Neural progenitor cell (in vitro differentiated cells): Measurements from ENCODE around the gene TMOD4. TPM values are rescaled to one million over a fixed set of nuclear protein-coding genes. Genes with fewer than 3 reads are reported as not detected.
"Not testable (repeated sequence)": the region's sequence is repeated elsewhere in the genome, so short reads cannot be mapped to it uniquely, and the experiment has no call there.

Experiments used
- DNase-seq: peaks from one replicate; pipeline ENCODE4 v3.0.0-alpha.2; 2016; ENCODE audit warnings: low spot score
- H2AFZ ChIP-seq: fragments of 200-600 bp; sonication (generic); replicated peaks from 2 replicates; pipeline ENCODE4 v1.6.1; 2016; ENCODE audit warnings: antibody characterized with exemption
- H3F3A ChIP-seq: fragments of 200-600 bp; sonication (generic); 2 replicates; pipeline ENCODE4 v1.6.1; 2016; ENCODE audit warnings: antibody characterized with exemption, low read depth
- H3K27ac ChIP-seq: fragments of 200-600 bp; sonication (generic); 2 replicates; pipeline ENCODE4 v1.5.1; 2016; ENCODE audit warnings: mild to moderate bottlenecking
- H3K27me3 ChIP-seq: fragments of 200-600 bp; sonication (generic); 2 replicates; pipeline ENCODE4 v1.6.1; 2016; ENCODE audit warnings: mild to moderate bottlenecking, moderate library complexity
- H3K36me3 ChIP-seq: fragments of 200-600 bp; sonication (generic); 2 replicates; pipeline ENCODE4 v1.5.1; 2016
- H3K4me1 ChIP-seq: fragments of 200-600 bp; sonication (generic); 2 replicates; pipeline ENCODE4 v1.6.1; 2016; ENCODE audit warnings: mixed run types
- H3K4me2 ChIP-seq: fragments of 200-600 bp; sonication (generic); 2 replicates; pipeline ENCODE4 v1.6.1; 2016
- H3K4me3 ChIP-seq: fragments of 200-600 bp; sonication (generic); 2 replicates; pipeline ENCODE4 v1.5.1; 2016
- H3K79me2 ChIP-seq: fragments of 200-600 bp; sonication (generic); 2 replicates; pipeline ENCODE4 v1.6.1; 2016; ENCODE audit warnings: low read depth
- H3K9ac ChIP-seq: fragments of 200-600 bp; sonication (generic); 2 replicates; pipeline ENCODE4 v1.6.1; 2016
- H3K9me3 ChIP-seq: fragments of 200-600 bp; sonication (generic); 2 replicates; pipeline ENCODE4 v1.5.1; 2016; ENCODE audit warnings: low read depth
- H4K20me1 ChIP-seq: fragments of 200-600 bp; sonication (generic); 2 replicates; pipeline ENCODE4 v1.6.1; 2016; ENCODE audit warnings: low read depth
- H3K27ac Mint-ChIP-seq: 3 replicates; pipeline ENCODE4 v1.8.0; 2021; ENCODE audit warnings: mixed read lengths
- H3K27me3 Mint-ChIP-seq: 2 replicates; pipeline ENCODE4 v1.8.0; 2022; ENCODE audit warnings: low read depth, mild to moderate bottlenecking, inconsistent platforms, moderate library complexity, mixed read lengths; ENCODE audit not compliant: insufficient read depth
- H3K36me3 Mint-ChIP-seq: 3 replicates; pipeline ENCODE4 v1.8.0; 2021; ENCODE audit warnings: mixed read lengths
- H3K4me1 Mint-ChIP-seq: 3 replicates; pipeline ENCODE4 v1.8.0; 2021; ENCODE audit warnings: mixed read lengths
- H3K4me3 Mint-ChIP-seq: 3 replicates; pipeline ENCODE4 v1.8.0; 2021; ENCODE audit warnings: mild to moderate bottlenecking, moderate library complexity, mixed read lengths
- H3K9me3 Mint-ChIP-seq: 3 replicates; pipeline ENCODE4 v1.8.0; 2020; ENCODE audit warnings: mixed read lengths
- EZH2 ChIP-seq: fragments of 200-600 bp; sonication (generic); IDR thresholded peaks from 2 replicates; pipeline ENCODE4 v1.6.1; 2017; ENCODE audit warnings: antibody characterized with exemption, mild to moderate bottlenecking, moderate library complexity
- EZH2phosphoT487 ChIP-seq: fragments of 200-600 bp; sonication (generic); IDR thresholded peaks from 2 replicates; pipeline ENCODE4 v1.6.1; 2017; ENCODE audit warnings: antibody characterized with exemption
- total RNA-seq: library from RNA; depleted of rRNA; stranded (reverse); fragments of >200 nt; gene quantifications from 2 replicates; pipeline ENCODE4 v1.2.3, GENCODE V29; 2015; ENCODE audit warnings: low replicate concordance
- TF ChIP-seq, protein P1 (sequence below): fragments of 200-600 bp; sonication (generic); IDR thresholded peaks from 2 replicates; pipeline ENCODE4 v1.5.1; 2017; ENCODE audit warnings: antibody characterized with exemption, mild to moderate bottlenecking

Gene TMOD4
- total RNA-seq, 1 donor from 2014 or later = not detected

DNA sequence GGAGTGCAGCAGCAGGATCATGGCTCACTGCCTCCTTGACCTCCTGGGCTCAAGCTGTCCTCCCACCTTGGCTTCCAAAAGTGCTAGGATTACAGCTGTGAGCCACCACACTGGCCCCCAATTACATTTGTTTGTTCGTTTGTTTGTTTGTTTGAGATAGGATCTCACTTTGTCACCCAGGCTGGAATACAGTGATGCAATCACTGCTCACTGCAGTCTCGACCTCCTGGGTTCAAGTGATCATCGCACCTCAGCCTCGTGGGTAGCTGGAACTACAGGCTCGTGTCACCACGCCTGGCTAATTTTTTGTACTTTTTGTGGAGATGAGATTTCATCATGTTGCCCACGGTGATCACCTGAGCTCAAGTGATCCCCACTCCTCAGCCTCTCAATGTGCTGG is 16.3 kb upstream of the TMOD4 start:
- Mint-ChIP-seq H3K4me1 (peaks cover 20% of the 10 kb centered on the region), H3K4me3 (no peak overlapping the region), H3K27me3 (peaks cover 4% of the 10 kb centered on the region), H3K9me3 (no peaks in the 10 kb centered on the region), H3K27ac (no peak overlapping the region), H3K36me3 (no peaks in the 10 kb centered on the region)
- Histone ChIP-seq H3F3A (peaks cover 12% of the 10 kb centered on the region), H3K79me2 (peaks cover 29% of the 10 kb centered on the region), H3K27me3 (peaks cover 4% of the 10 kb centered on the region), H4K20me1 (no peaks in the 10 kb centered on the region), H3K4me2 (no peak overlapping the region), H3K9ac (no peak overlapping the region), H3K4me1 (peaks cover 8% of the 10 kb centered on the region), H3K4me3 (no peak overlapping the region), H3K27ac (no peak overlapping the region), H3K9me3 (no peaks in the 10 kb centered on the region), H3K36me3 (no peaks in the 10 kb centered on the region), H2AFZ (no peak overlapping the region)
- TF ChIP-seq EZH2phosphoT487 (no peak), EZH2 (no peak)
- TF ChIP-seq, protein P1, sequence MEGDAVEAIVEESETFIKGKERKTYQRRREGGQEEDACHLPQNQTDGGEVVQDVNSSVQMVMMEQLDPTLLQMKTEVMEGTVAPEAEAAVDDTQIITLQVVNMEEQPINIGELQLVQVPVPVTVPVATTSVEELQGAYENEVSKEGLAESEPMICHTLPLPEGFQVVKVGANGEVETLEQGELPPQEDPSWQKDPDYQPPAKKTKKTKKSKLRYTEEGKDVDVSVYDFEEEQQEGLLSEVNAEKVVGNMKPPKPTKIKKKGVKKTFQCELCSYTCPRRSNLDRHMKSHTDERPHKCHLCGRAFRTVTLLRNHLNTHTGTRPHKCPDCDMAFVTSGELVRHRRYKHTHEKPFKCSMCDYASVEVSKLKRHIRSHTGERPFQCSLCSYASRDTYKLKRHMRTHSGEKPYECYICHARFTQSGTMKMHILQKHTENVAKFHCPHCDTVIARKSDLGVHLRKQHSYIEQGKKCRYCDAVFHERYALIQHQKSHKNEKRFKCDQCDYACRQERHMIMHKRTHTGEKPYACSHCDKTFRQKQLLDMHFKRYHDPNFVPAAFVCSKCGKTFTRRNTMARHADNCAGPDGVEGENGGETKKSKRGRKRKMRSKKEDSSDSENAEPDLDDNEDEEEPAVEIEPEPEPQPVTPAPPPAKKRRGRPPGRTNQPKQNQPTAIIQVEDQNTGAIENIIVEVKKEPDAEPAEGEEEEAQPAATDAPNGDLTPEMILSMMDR = no peak
- no peak for DNase-seq

DNA sequence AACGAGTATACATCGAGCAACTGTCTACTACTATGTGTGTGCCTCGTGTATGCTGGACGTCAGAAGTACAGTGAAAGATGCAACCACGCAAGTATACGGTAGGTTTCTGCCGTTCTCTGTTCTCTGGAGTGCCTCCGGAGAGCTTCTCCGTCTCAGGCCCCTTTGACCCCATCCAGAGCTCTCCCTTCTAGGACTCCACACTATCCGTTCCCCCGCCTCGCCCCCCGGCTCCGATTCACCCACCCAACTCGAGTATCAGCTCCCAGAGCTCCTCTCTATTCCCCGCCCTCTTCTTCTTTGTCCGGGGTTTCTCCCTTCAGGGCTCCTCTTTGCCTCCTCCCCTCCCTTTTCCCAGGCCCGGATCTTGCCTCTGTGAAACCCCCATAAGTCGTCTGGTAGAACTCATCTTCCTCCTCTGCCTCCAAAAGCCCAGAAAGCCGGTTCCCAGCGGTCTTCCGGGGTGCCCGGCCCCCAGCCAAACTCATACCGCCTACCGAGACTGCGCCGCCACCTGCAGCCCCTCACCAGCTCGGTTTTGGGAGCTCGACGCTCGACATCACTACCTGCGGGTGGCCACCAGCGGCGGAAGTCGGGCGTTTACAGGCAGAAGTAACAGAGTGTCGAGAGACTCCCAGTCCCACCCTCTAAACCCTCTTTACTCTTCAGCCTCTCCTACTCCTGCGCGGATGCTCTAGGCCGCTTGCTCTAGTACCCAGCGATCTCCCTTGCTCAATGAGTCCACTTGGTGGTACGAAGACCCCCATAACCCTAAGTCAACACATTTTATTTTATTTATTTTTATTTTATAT is 14.1 kb upstream of the TMOD4 start, which contains the start of gene VPS72:
TSS of gene VPS72 (minus strand) at position 561 of the 809 bp plus-strand sequence. CDS start at position 485, 76 bp downstream.
- TF ChIP-seq EZH2 = peak; percentile 29
- TF ChIP-seq, protein P1 = no peak
- peaks cover 8% of the 10 kb centered on the region for H3K4me1 ChIP-seq
- peaks cover 41% of the 10 kb centered on the region for H3K79me2 ChIP-seq
- Mint-ChIP-seq H3K4me1 (peaks cover 17% of the 10 kb centered on the region), H3K4me3 (peak within 1 kb of the TSS; percentile 100), H3K9me3 (no peaks in the 10 kb centered on the region), H3K27ac (peak within 1 kb of the TSS; percentile 99), H3K36me3 (peaks cover 12% of the 10 kb centered on the region), H3K27me3 (peaks cover 4% of the 10 kb centered on the region)
- no peaks in the 10 kb centered on the region for H4K20me1 ChIP-seq
- peak within 1 kb of the TSS; percentile 99 for H3K4me2 ChIP-seq
- peak within 1 kb of the TSS; percentile 96 for H2AFZ ChIP-seq
- H3K36me3 ChIP-seq = peaks cover 2% of the 10 kb centered on the region
- no peaks in the 10 kb centered on the region for H3K9me3 ChIP-seq
- peak; percentile 94 for DNase-seq
- H3K27ac ChIP-seq = peak within 1 kb of the TSS; percentile 94
- peak within 1 kb of the TSS; percentile 99 for H3K4me3 ChIP-seq
- peaks cover 6% of the 10 kb centered on the region for H3F3A ChIP-seq
- H3K9ac ChIP-seq = peak within 1 kb of the TSS; percentile 95
- peaks cover 4% of the 10 kb centered on the region for H3K27me3 ChIP-seq

DNA sequence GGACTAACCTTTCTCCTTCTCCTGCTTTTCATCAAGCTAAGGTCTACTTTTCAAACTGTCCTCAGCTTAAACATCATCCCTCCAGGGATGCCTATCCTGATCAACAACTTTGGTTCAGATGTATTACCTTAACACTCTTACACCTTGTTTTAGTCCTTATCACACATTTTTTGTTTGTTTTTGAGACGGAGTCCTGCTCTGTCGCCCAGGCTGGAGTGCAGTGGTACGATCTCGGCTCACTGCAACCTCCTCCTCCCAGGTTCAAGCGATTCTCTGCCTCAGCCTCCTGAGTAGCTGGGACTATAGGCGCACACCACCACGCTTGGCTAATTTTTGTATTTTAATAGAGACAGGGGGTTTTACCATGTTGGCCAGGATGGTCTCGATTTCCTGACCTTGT is 12.9 kb upstream of the TMOD4 start:
- Histone ChIP-seq H3K4me3 (peak overlapping the region; percentile 99), H3K4me2 (peak overlapping the region; percentile 99), H3K79me2 (peaks cover 41% of the 10 kb centered on the region), H3K9ac (peak overlapping the region; percentile 95)
- H3K27ac ChIP-seq, H3F3A ChIP-seq, H2AFZ ChIP-seq, H3K4me1 ChIP-seq, H4K20me1 ChIP-seq, DNase-seq, H3K27me3 Mint-ChIP-seq, H3K27me3 ChIP-seq, H3K36me3 ChIP-seq, H3K9me3 Mint-ChIP-seq, H3K9me3 ChIP-seq: not testable (repeated sequence)
- Mint-ChIP-seq H3K4me3 (peak overlapping the region; percentile 100), H3K36me3 (peaks cover 19% of the 10 kb centered on the region), H3K4me1 (peaks cover 17% of the 10 kb centered on the region), H3K27ac (peak overlapping the region; percentile 43)

DNA sequence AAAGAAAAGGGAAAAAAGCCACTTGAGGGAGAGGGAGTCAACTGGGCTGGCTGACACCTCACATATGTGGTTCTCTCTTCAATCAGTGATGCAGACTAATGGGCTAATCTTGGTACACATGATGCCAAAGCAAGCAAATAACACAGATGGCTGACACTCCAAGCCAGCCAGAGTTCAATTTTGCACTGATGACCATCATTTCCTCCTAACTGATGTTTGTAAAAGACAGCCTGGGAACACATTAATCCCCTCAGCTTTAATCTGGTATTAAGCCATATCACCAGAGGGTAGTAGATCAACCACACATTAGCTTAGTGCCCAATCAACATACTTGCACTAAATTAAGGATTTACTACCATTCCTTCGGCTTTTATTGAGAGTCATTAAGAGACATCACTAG is 11.4 kb upstream of the TMOD4 start:
- peaks cover 41% of the 10 kb centered on the region for H3K79me2 ChIP-seq
- no peak overlapping the region for H3K27ac ChIP-seq
- Mint-ChIP-seq H3K4me3 (peak overlapping the region; percentile 48), H3K4me1 (peaks cover 17% of the 10 kb centered on the region), H3K27ac (no peak overlapping the region), H3K27me3 (no peaks in the 10 kb centered on the region), H3K9me3 (no peaks in the 10 kb centered on the region), H3K36me3 (peaks cover 26% of the 10 kb centered on the region)
- H3K4me2 ChIP-seq = no peak overlapping the region
- H3K9me3 ChIP-seq = no peaks in the 10 kb centered on the region
- no peak for DNase-seq
- H3K36me3 ChIP-seq = peaks cover 6% of the 10 kb centered on the region
- no peaks in the 10 kb centered on the region for H3K27me3 ChIP-seq
- TF ChIP-seq EZH2phosphoT487 (no peak), EZH2 (no peak)
- TF ChIP-seq, protein P1 = no peak
- H3K4me3 ChIP-seq = no peak overlapping the region
- H3K4me1 ChIP-seq = peaks cover 8% of the 10 kb centered on the region
- no peak overlapping the region for H3K9ac ChIP-seq
- no peaks in the 10 kb centered on the region for H4K20me1 ChIP-seq
- no peak overlapping the region for H2AFZ ChIP-seq
- H3F3A ChIP-seq = peaks cover 6% of the 10 kb centered on the region
